ENCODE measurements around the gene EYA3. TPM values are rescaled to one million over a fixed set of nuclear protein-coding genes. Genes with fewer than 3 reads are reported as not detected.

EYA3 gene
- total and polyA plus RNA-seq, 5 donors: 5.8 to 22.7 (median 18.9) TPM

DNA sequence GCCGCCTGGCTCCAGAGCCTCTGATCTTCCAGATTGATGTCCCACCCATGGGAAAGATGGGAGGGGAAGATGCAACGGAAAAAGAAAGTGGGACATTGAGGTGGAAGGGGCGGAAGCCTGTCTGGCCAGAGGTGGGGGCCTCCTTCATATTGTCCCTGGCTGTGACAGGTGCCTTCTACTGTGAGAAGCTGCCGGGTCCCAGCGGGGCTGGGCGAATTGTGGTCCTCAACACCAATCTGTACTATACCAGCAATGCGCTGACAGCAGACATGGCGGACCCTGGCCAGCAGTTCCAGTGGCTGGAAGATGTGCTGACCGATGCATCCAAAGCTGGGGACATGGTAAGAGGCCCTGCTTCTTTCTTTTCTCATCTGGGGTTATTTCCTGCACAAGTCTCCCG is 134.2 kb downstream of the EYA3 start:
- ATAC-seq (no peak), DNase-seq (no peak)
- Histone ChIP-seq H3K4me1 (ENCODE audit: control insufficient read depth, insufficient read depth, low read length) (no peaks in the 10 kb centered on the region), H3K4me3 (ENCODE audit: low read length) (no peak overlapping the region), H3K27me3 (ENCODE audit: control insufficient read depth, insufficient read depth) (no peaks in the 10 kb centered on the region), H3K9me3 (ENCODE audit: control insufficient read depth, low read length) (no peaks in the 10 kb centered on the region), H3K27ac (ENCODE audit: low read length) (no peak overlapping the region)
- intact Hi-C loops (cut with DNase I): no loop called here
- WGBS: 90% methylated on average over 10 of the region's 10 CpGs

- H3K4me3 ChIP-seq (ENCODE audit: low read length): no peak overlapping the region
- no peaks in the 10 kb centered on the region for H3K27me3 ChIP-seq (ENCODE audit: control insufficient read depth, insufficient read depth)
- 55% methylated on average over 3 of the region's 3 CpGs for WGBS
- H3K9me3 ChIP-seq (ENCODE audit: control insufficient read depth, low read length): no peaks in the 10 kb centered on the region
- no peak for DNase-seq
- ATAC-seq: peak; percentile 25 to 93
- intact Hi-C loops (cut with DNase I): no loop called here
- H3K4me1 ChIP-seq (ENCODE audit: control insufficient read depth, insufficient read depth, low read length): no peaks in the 10 kb centered on the region
- H3K27ac ChIP-seq (ENCODE audit: low read length): no peak overlapping the region
Observed at GRCh38 chr1:27952147-27952546, 136.3 kb downstream of the EYA3 start.

DNA sequence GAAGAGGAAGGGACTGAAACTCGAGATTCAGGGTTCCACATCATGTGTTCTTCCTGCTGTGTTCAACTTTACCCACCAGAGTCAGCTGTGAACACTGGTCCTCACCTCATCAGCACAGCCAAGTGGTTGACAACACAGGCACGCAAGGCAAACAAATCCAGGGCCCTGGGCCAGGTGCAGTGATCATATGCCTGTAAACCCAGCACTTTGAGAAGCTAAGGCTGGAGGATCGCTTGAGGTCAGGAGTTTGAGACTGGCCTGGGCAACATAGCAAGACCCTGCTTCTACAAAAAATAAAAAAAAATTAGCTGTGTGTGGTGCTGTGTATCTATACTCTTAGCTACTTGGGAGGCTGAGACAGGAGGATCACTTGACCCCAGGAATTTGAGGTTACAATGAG is 137.0 kb downstream of the EYA3 start:
- intact Hi-C loops (cut with DNase I): no loop called here
- WGBS: 53% methylated on average over 3 of the region's 3 CpGs
- H3K27ac ChIP-seq (ENCODE audit: low read length): no peak overlapping the region
- H3K27me3 ChIP-seq (ENCODE audit: control insufficient read depth, insufficient read depth): no peaks in the 10 kb centered on the region
- H3K4me1 ChIP-seq (ENCODE audit: control insufficient read depth, insufficient read depth, low read length): no peaks in the 10 kb centered on the region
- DNase-seq (no peak), ATAC-seq (no peak)
- H3K4me3 ChIP-seq (ENCODE audit: low read length): no peak overlapping the region
- H3K9me3 ChIP-seq (ENCODE audit: control insufficient read depth, low read length): no peaks in the 10 kb centered on the region

- peak in 1 of 2 donors; percentile 22 for ATAC-seq
- 76% methylated on average over 8 of the region's 8 CpGs for WGBS
Observed at GRCh38 chr1:27949027-27949426, 139.4 kb downstream of the EYA3 start.

DNA sequence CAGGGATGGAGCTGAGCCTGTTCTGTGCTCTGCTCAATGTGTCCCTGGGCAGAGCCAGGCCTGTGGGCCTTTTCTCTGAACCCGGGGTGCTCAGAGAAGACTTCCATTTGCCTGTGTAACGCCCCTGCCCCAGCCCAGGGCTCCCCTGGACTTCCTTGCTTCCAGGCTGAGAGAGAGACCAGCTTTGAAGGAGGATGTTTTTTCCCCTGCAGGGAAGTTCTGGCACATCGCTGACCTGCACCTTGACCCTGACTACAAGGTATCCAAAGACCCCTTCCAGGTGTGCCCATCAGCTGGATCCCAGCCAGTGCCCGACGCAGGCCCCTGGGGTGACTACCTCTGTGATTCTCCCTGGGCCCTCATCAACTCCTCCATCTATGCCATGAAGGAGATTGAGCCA is 143.4 kb downstream of the EYA3 start:
- no peaks in the 10 kb centered on the region for H3K27me3 ChIP-seq (ENCODE audit: control insufficient read depth, insufficient read depth)
- H3K4me3 ChIP-seq (ENCODE audit: low read length): no peak overlapping the region
- ATAC-seq: no peak
- WGBS: 85% methylated on average over 5 of the region's 5 CpGs
- DNase-seq: no peak
- no peak overlapping the region for H3K27ac ChIP-seq (ENCODE audit: low read length)
- H3K4me1 ChIP-seq (ENCODE audit: control insufficient read depth, insufficient read depth, low read length): no peaks in the 10 kb centered on the region
- no peaks in the 10 kb centered on the region for H3K9me3 ChIP-seq (ENCODE audit: control insufficient read depth, low read length)
- intact Hi-C loops (cut with DNase I): no loop called here

More at GRCh38 chr1:27949027-27949426, 139.4 kb downstream of the EYA3 start:
- no peak overlapping the region for H3K27ac ChIP-seq (ENCODE audit: low read length)
- peak in 1 of 3 donors; percentile 65 for DNase-seq
- intact Hi-C loops (cut with DNase I): no loop called here
- H3K27me3 ChIP-seq (ENCODE audit: control insufficient read depth, insufficient read depth): no peaks in the 10 kb centered on the region
- H3K9me3 ChIP-seq (ENCODE audit: control insufficient read depth, low read length): no peaks in the 10 kb centered on the region
- no peak overlapping the region for H3K4me3 ChIP-seq (ENCODE audit: low read length)
- no peaks in the 10 kb centered on the region for H3K4me1 ChIP-seq (ENCODE audit: control insufficient read depth, insufficient read depth, low read length)

GRCh38 chr1:27941671-27942540 is 146.5 kb downstream of the EYA3 start:
- WGBS: 81% methylated on average over 12 of the region's 12 CpGs
- ATAC-seq (no peak), DNase-seq (no peak)
- intact Hi-C loops (cut with DNase I): no loop called here
- Histone ChIP-seq H3K27me3 (ENCODE audit: control insufficient read depth, insufficient read depth) (no peaks in the 10 kb centered on the region), H3K4me3 (ENCODE audit: low read length) (no peak overlapping the region), H3K27ac (ENCODE audit: low read length) (no peak overlapping the region), H3K4me1 (ENCODE audit: control insufficient read depth, insufficient read depth, low read length) (no peaks in the 10 kb centered on the region), H3K9me3 (ENCODE audit: control insufficient read depth, low read length) (no peaks in the 10 kb centered on the region)

DNA sequence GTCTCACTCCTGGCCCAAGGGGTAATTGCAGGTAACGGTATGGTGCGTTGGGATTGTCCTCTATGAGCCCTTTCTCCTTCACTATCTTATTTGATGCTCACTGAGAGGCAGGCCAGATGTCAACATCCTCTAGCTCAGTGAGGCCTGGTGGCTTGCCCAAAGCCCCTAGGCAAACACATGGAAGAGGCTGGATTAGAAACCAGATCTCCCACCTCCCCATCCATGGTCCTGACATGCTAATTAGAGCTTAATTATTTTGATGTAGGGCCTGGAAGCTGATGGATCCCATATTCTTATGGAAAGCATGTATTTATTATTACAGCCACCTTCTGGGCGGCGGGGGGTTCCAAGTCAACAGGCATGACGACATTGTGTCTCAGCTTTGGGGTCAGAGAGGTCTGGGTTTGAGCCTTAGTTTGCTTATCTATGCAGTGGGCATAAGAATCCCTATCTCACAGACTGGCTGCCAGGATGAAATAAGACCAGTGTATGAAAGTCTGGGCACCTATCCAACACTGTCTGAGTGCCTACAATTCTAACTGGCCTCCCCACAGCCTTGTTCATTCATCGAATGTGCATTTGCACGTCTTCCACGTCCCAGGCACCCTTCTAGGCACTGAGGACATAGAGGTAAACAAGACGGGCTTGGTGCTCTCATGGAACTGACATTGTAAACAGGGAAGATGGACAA is 147.4 kb downstream of the EYA3 start:
- Histone ChIP-seq H3K9me3 (ENCODE audit: control insufficient read depth, low read length) (no peaks in the 10 kb centered on the region), H3K27me3 (ENCODE audit: control insufficient read depth, insufficient read depth) (no peaks in the 10 kb centered on the region), H3K4me1 (ENCODE audit: control insufficient read depth, insufficient read depth, low read length) (no peaks in the 10 kb centered on the region), H3K27ac (ENCODE audit: low read length) (no peak overlapping the region), H3K4me3 (ENCODE audit: low read length) (no peak overlapping the region)
- DNase-seq (no peak), ATAC-seq (no peak)
- intact Hi-C loops (cut with DNase I): no loop called here
- WGBS: 85% methylated on average over 9 of the region's 9 CpGs

DNA sequence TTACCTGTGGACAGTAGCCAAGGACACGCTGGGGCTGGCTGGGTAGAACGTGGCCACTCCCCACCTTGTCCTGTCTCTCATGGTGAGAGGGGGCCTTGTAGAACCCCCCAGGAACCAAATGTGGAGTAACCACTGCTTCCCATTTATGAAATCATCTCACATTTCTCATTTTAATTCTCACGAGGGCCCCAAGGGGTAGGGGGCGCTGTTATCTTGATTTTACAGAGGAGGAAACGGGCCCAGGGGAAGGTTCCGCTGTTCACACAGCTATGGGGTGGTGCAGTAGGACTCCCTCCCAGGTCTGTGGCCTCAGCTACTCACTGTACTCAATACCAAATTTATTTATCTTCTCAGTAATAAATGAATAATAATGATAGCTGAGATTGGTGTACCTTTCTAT is 148.1 kb downstream of the EYA3 start:
- Histone ChIP-seq H3K9me3 (ENCODE audit: control insufficient read depth, low read length) (no peaks in the 10 kb centered on the region), H3K27me3 (ENCODE audit: control insufficient read depth, insufficient read depth) (no peaks in the 10 kb centered on the region), H3K27ac (ENCODE audit: low read length) (no peak overlapping the region), H3K4me3 (ENCODE audit: low read length) (no peak overlapping the region), H3K4me1 (ENCODE audit: control insufficient read depth, insufficient read depth, low read length) (no peaks in the 10 kb centered on the region)
- DNase-seq: peak in 2 of 3 donors; percentile 41 to 73
- no peak for ATAC-seq
- 41% methylated on average over 6 of the region's 6 CpGs for WGBS
- intact Hi-C loops (cut with DNase I): no loop called here

GRCh38 chr1:27938488-27938887 is 149.9 kb downstream of the EYA3 start:
- H3K4me3 ChIP-seq (ENCODE audit: low read length): no peak overlapping the region
- intact Hi-C loops (cut with DNase I): no loop called here
- DNase-seq (no peak), ATAC-seq (no peak)
- WGBS: 88% methylated on average over 4 of the region's 4 CpGs
- H3K4me1 ChIP-seq (ENCODE audit: control insufficient read depth, insufficient read depth, low read length): no peaks in the 10 kb centered on the region
- H3K27me3 ChIP-seq (ENCODE audit: control insufficient read depth, insufficient read depth): no peaks in the 10 kb centered on the region
- H3K27ac ChIP-seq (ENCODE audit: low read length): no peak overlapping the region
- no peaks in the 10 kb centered on the region for H3K9me3 ChIP-seq (ENCODE audit: control insufficient read depth, low read length)

GRCh38 chr1:27937524-27937836 is 150.9 kb downstream of the EYA3 start:
- ATAC-seq: no peak
- H3K4me3 ChIP-seq (ENCODE audit: low read length): no peak overlapping the region
- H3K9me3 ChIP-seq (ENCODE audit: control insufficient read depth, low read length): no peaks in the 10 kb centered on the region
- H3K27me3 ChIP-seq (ENCODE audit: control insufficient read depth, insufficient read depth): no peaks in the 10 kb centered on the region
- H3K27ac ChIP-seq (ENCODE audit: low read length): no peak overlapping the region
- no peaks in the 10 kb centered on the region for H3K4me1 ChIP-seq (ENCODE audit: control insufficient read depth, insufficient read depth, low read length)
- DNase-seq: no peak
- intact Hi-C loops (cut with DNase I): no loop called here
- WGBS: 90% methylated on average over 1 of the region's 1 CpG

DNA sequence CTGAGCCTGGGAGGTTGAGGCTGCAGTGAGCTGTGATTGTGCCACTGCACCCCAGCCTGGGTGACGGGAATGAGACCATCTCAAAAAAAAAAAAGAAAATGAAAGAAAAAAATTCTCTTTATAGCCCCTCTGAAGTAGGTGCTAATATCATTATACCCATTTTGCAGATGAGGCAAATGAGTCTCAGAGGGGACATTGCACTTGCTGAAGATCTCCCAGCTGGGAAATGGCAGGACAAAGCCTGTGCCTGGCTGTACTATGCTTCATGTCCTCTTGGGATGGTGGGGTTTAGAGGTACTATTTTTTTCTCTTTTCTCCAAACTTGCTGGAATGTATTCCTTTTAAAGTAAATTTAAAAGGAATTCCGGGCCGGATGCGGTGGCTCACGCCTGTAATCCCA is 152.0 kb downstream of the EYA3 start:
- Histone ChIP-seq H3K9me3 (ENCODE audit: control insufficient read depth, low read length) (no peaks in the 10 kb centered on the region), H3K27ac (ENCODE audit: low read length) (no peak overlapping the region), H3K27me3 (ENCODE audit: control insufficient read depth, insufficient read depth) (no peaks in the 10 kb centered on the region), H3K4me3 (ENCODE audit: low read length) (no peak overlapping the region), H3K4me1 (ENCODE audit: control insufficient read depth, insufficient read depth, low read length) (no peaks in the 10 kb centered on the region)
- DNase-seq (no peak), ATAC-seq (no peak)
- WGBS: 80% methylated on average over 5 of the region's 5 CpGs
- intact Hi-C loops (cut with DNase I): no loop called here

Measured in right cardiac atrium (tissue), 5 donors.